Loucy (cell line): Measurements from ENCODE around the gene POP4.

ENCODE experiments used
- H2AFZ ChIP-seq: fragments of 200-600 bp; sonication (generic); 2 replicates; pipeline ENCODE4 v1.6.0; 2016; ENCODE audit warnings: antibody characterized with exemption, mild to moderate bottlenecking, low read length, moderate library complexity
- H3F3A ChIP-seq: fragments of 200-600 bp; 2 replicates; pipeline ENCODE4 v1.6.0; 2016; ENCODE audit warnings: antibody characterized with exemption, low read depth, mild to moderate bottlenecking
- H3K27me3 ChIP-seq: fragments of 200-600 bp; sonication (generic); 2 replicates; pipeline ENCODE4 v1.6.1; 2014; ENCODE audit warnings: low read length, mild to moderate bottlenecking; ENCODE audit not compliant: insufficient read depth, poor library complexity, severe bottlenecking
- H3K36me3 ChIP-seq: fragments of 200-600 bp; sonication (generic); 2 replicates; pipeline ENCODE4 v1.6.1; 2016; ENCODE audit warnings: low read length; ENCODE audit not compliant: insufficient read depth
- H3K4me1 ChIP-seq: fragments of 200-600 bp; sonication (generic); 2 replicates; pipeline ENCODE4 v1.5.1; 2014; ENCODE audit warnings: low read length, mild to moderate bottlenecking; ENCODE audit not compliant: insufficient read depth, poor library complexity, severe bottlenecking
- H3K4me2 ChIP-seq: fragments of 200-600 bp; sonication (generic); 2 replicates; pipeline ENCODE4 v1.6.0; 2014; ENCODE audit warnings: antibody characterized with exemption, low read length, low read depth, mild to moderate bottlenecking; ENCODE audit not compliant: poor library complexity, severe bottlenecking
- H3K4me3 ChIP-seq: fragments of 200-600 bp; sonication (generic); 2 replicates; pipeline ENCODE4 v1.5.1; 2014; ENCODE audit warnings: low read length, mild to moderate bottlenecking, mixed read lengths; ENCODE audit not compliant: poor library complexity, severe bottlenecking
- H3K79me2 ChIP-seq: fragments of 200-600 bp; sonication (generic); 2 replicates; pipeline ENCODE4 v1.6.1; 2014; ENCODE audit warnings: low read length; ENCODE audit not compliant: insufficient read depth
- H3K9ac ChIP-seq: fragments of 200-600 bp; sonication (generic); 2 replicates; pipeline ENCODE4 v1.6.0; 2014; ENCODE audit warnings: mild to moderate bottlenecking, low read depth, low read length, moderate library complexity; ENCODE audit not compliant: poor library complexity, severe bottlenecking
- H3K9me2 ChIP-seq: fragments of 200-600 bp; sonication (generic); replicated peaks from 2 replicates; pipeline ENCODE4 v1.6.1; 2016; ENCODE audit warnings: low read depth, low read length, mixed read lengths
- H3K9me3 ChIP-seq: fragments of 200-600 bp; sonication (generic); 2 replicates; pipeline ENCODE4 v1.6.1; 2014; ENCODE audit warnings: mild to moderate bottlenecking, antibody characterized with exemption, low read length, low read depth; ENCODE audit not compliant: insufficient read depth
- H4K20me1 ChIP-seq: fragments of 200-600 bp; sonication (generic); 2 replicates; pipeline ENCODE4 v1.6.0; 2014; ENCODE audit warnings: antibody characterized with exemption, low read length, mild to moderate bottlenecking; ENCODE audit not compliant: insufficient read depth, poor library complexity, severe bottlenecking
- EZH2phosphoT487 ChIP-seq: fragments of 200-600 bp; IDR thresholded peaks from 2 replicates; pipeline ENCODE4 v1.6.1; 2018; ENCODE audit warnings: antibody characterized with exemption, mild to moderate bottlenecking, moderate library complexity, borderline replicate concordance
- TF ChIP-seq, protein P1 (sequence below): fragments of 200-600 bp; sonication (generic); conservative IDR thresholded peaks from 2 replicates; pipeline ENCODE4 v1.5.1; 2014; ENCODE audit warnings: mild to moderate bottlenecking, antibody characterized with exemption, low read length

Gene POP4

DNA sequence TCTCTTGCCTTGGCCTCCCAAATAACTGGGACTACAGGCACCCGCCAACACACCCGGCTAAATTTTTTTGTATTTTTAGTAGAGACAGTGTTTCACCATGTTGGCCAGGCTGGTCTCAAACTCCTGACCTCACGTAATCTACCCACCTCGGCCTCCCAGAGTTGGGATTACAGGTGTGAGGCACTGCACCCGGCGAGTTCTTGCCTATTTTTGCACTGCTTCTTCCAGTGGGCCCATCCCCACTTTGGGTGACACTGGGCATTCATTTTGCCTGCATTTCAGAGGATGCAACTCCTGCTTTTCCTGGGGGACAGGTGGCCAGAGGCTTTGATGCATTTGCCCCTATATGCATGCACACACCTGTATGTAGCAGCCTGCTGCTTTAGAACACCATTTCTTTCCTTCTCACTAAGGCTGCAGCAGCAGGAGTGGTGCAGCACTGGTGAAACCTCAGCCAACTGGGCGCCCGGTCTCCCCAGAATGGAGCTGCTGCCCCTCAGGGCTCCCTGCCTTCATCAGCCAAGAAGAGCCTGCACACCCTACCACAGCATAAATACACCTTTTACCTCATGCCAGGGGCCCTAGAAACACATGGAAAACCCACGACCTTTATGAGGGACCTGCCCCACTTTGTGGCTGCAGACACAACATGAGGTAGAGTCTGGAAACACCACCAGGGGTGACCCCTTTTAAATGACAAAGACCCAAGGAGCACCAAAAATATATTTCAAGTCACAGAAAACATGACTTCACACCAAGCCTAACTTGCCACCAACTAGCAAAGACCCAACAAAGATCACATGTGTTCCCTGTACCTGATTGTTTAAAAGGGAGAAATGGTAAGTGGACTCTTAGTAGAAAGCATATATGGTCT, 36.8 kb upstream of the POP4 start:
- Histone ChIP-seq H4K20me1 (no peaks in the 10 kb centered on the region), H3K9me3 (no peaks in the 10 kb centered on the region), H3K4me2 (no peak overlapping the region), H3K36me3 (no peaks in the 10 kb centered on the region), H3F3A (no peaks in the 10 kb centered on the region), H3K27me3 (no peaks in the 10 kb centered on the region), H3K9me2 (no peaks in the 10 kb centered on the region), H3K4me3 (no peak overlapping the region), H3K79me2 (no peaks in the 10 kb centered on the region), H3K4me1 (no peaks in the 10 kb centered on the region), H3K9ac (no peak overlapping the region), H2AFZ (no peak overlapping the region)
- TF ChIP-seq, protein P1, sequence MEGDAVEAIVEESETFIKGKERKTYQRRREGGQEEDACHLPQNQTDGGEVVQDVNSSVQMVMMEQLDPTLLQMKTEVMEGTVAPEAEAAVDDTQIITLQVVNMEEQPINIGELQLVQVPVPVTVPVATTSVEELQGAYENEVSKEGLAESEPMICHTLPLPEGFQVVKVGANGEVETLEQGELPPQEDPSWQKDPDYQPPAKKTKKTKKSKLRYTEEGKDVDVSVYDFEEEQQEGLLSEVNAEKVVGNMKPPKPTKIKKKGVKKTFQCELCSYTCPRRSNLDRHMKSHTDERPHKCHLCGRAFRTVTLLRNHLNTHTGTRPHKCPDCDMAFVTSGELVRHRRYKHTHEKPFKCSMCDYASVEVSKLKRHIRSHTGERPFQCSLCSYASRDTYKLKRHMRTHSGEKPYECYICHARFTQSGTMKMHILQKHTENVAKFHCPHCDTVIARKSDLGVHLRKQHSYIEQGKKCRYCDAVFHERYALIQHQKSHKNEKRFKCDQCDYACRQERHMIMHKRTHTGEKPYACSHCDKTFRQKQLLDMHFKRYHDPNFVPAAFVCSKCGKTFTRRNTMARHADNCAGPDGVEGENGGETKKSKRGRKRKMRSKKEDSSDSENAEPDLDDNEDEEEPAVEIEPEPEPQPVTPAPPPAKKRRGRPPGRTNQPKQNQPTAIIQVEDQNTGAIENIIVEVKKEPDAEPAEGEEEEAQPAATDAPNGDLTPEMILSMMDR = no peak
- TF ChIP-seq EZH2phosphoT487 = no peak

DNA sequence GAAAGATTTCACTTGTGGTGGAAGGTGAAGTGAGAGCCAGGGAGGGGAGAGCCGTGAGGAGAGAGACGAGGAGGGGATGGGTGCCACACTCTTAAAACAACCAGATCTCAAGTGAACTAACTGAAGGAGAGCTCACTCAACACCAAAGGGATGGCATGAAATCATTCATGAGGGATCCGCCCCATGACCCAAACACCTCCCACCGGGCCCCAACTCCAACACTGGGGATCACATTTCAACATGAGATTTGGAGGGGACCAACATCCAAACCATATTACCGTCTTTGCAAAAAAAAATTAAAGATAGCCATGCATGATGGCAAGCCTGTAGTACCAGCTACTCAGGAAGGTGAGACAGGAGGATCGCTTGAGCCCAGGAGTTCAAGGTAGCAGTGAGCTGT, 34.9 kb upstream of the POP4 start:
- no peaks in the 10 kb centered on the region for H4K20me1 ChIP-seq
- H3K4me2 ChIP-seq = no peak overlapping the region
- TF ChIP-seq, protein P1 = no peak
- no peak for TF ChIP-seq EZH2phosphoT487
- no peak overlapping the region for H3K9ac ChIP-seq
- H3F3A ChIP-seq = no peaks in the 10 kb centered on the region
- no peaks in the 10 kb centered on the region for H3K9me2 ChIP-seq
- no peaks in the 10 kb centered on the region for H3K4me1 ChIP-seq
- H2AFZ ChIP-seq = no peak overlapping the region
- H3K36me3 ChIP-seq = no peaks in the 10 kb centered on the region
- H3K9me3 ChIP-seq = no peaks in the 10 kb centered on the region
- H3K79me2 ChIP-seq = no peaks in the 10 kb centered on the region
- no peaks in the 10 kb centered on the region for H3K27me3 ChIP-seq
- H3K4me3 ChIP-seq = no peak overlapping the region

DNA sequence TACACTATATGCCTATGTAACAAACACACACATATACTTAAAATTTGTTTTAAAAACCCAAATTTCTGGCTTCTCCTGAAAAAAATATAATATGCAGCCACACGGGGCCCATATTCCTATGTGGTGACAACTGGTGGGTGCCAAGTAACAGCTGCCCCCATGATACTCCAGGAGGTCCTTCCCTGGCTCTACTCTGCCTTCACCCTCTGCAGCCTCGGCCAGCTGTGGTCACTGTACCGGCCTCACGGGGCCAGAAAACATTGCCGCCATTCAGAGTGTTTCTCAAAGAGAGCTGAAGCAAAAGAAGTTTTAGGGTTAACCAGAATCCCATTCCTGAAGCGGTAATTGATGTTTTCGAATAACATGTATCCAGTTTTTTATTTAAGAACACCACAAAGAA, 32.6 kb upstream of the POP4 start:
- Histone ChIP-seq H3K4me2 (no peak overlapping the region), H3K27me3 (no peaks in the 10 kb centered on the region), H3K36me3 (no peaks in the 10 kb centered on the region), H3K79me2 (no peaks in the 10 kb centered on the region), H3K4me1 (no peaks in the 10 kb centered on the region), H4K20me1 (no peaks in the 10 kb centered on the region), H3F3A (no peaks in the 10 kb centered on the region), H2AFZ (no peak overlapping the region), H3K4me3 (no peak overlapping the region), H3K9me2 (no peaks in the 10 kb centered on the region), H3K9ac (no peak overlapping the region), H3K9me3 (no peaks in the 10 kb centered on the region)
- TF ChIP-seq, protein P1 = no peak
- no peak for TF ChIP-seq EZH2phosphoT487
